ENCODE measurements around the gene NCKAP5L.
"Not testable (repeated sequence)": the region's sequence is repeated elsewhere in the genome, so short reads cannot be mapped to it uniquely, and the experiment has no call there.

The NCKAP5L gene

DNA sequence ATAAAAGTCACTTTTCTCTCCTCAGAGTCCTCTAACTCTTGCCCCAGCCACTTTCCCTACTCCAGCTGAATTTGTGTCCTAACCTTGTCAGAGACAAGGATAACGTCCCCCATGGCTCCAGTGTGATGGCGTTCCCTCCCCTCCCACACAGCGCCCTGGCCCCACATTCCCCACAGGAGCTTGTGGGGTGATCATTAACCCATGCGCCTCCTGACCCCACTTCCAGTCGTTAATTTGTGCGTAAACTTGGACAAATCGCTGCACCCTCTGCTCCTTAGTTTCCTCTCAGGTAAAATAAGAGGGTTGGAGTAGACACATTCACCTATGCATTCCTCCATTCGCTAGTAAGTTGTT lies 37.5 kb upstream of the NCKAP5L start:
- DNase-seq = no peak

DNA sequence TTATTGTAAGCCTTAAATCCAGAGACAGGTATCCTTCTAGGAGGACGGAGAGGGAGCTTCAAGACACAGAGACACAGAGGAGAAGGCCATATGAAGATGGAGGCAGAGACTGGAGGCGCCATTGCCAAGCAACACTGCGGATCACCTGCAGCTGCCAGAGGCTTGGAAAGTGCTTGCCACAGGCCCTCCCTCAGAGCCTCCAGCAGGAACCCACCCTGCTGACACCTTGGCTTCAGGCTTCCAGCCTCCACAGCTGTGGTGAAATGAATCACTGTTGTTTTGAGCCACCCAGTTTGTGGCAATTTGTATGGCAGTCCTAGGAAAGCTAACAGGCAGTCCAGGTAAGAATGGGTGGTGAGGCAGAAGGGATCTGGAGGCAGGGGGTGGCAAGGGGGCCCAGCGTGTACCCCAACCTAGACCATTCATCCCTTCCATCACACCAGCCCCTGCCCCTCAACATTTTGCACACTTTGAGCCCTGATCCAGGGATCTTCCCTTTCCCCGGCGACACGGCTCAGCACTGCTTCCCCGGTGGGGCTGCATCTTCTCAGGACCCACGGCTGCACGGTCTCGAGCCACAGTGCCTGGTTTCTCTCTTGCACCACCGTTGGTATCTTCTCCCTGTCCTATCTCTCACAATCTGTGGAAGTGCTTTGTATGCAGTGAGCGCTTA lies 37.0 kb upstream of the NCKAP5L start:
- DNase-seq = no peak

DNA sequence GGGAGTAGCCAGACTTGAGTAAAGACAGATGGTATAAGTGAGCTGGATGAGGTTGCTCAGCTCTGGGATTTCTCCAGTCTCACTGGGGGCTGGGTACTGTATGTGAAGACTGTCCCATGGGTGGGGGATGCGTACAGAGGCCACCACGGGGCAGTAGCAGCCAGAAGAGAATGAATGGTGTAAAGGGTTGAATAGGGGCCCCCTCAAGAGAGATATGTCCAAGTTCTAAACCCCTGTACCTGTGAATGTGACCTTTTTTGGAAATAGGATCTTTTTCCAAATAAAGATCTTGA lies 36.5 kb upstream of the NCKAP5L start:
- no peak for DNase-seq

DNA sequence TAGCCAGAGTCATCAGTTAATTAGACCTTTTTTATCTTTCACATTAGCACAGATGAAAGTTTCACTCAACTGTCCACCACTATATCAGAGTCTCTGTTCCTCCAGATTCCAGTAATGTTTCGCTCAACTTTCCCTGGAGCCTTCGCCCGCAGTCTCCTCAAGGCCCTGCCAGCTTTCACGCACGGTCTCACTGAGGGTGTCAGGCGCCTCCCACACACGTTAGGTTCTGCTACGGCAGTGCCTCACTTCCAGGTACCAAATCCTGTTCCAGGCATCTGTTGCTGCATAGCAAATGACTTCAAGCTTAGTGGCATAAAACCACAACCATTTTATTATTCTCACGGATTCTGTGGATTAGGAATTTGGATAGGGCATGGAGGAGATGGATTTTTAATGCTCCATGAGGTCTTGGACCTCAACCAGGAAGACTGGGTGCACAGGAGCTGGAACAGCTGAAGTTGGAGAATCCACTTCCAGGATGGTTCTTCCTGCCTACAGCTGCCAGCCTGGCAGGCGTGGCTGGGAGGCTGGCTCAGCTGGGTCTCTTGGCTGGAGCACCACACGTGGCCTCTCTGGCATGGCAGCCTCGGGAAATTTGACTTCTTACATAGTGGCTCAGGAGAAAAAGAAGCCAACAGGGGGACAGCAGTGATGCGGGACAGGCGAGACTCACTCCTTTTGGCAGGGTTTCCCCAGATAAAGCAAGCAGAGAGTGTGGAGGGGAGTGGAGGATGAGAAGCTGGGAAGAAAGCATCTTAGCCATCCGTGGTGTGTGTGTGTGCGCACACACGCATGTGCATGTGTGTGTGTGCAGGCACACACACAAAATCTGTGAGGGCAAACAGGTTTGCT lies 36.0 kb upstream of the NCKAP5L start:
- no peak for DNase-seq

DNA sequence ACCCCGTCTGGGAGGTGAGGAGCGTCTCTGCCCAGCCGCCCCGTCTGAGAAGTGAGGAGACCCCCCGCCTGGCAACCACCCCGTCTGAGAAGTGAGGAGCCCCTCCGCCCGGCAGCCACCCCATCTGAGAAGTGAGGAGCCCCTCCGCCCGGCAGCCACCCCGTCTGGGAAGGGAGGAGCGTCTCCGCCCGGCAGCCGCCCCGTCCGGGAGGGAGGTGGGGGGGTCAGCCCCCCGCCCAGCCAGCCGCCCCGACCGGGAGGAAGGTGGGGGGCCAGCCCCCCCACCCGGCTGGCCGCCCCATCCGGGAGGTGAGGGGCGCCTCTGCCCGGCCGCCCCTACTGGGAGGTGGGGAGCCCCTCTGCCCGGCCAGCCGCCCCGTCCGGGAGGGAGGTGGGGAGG lies 32.7 kb upstream of the NCKAP5L start:
- DNase-seq = not testable (repeated sequence)

DNA sequence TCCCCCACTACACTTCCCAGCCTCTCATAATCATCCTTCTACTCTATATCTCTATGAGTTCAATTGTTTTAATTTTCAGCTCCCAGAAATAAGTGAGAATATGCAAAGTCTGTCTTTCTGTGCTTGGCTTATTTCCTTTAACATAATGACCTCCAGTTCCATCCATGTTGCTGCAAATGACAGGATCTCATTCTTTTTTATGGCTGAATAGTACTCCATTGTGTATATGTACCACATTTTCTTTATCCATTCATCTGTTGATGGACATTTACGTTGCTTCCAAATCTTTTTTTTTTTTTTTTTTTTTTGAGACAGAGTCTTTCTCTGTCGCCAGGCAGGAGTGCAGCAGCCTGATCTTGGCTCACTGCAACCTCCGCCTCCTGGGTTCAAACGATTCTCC lies 27.7 kb upstream of the NCKAP5L start:
- not testable (repeated sequence) for DNase-seq

DNA sequence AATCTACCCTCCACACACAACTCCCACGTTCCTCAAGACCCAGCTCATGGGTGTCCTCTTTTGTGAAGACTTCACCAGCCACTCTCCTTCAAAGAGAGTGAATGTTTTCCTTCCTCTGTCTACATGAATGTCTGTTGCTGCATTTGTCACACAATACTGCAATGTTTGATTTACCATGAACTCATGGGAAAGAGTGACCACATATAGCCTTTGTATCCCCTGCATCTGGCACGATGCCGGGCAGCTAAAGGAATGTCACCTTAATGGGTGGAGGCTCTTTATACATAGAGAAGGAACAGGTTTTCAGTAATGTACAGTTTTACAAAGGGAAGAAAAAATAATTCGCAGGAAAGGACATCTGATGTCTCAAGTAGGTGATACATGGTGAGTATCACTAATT lies 26.8 kb upstream of the NCKAP5L start:
- DNase-seq = no peak

DNA sequence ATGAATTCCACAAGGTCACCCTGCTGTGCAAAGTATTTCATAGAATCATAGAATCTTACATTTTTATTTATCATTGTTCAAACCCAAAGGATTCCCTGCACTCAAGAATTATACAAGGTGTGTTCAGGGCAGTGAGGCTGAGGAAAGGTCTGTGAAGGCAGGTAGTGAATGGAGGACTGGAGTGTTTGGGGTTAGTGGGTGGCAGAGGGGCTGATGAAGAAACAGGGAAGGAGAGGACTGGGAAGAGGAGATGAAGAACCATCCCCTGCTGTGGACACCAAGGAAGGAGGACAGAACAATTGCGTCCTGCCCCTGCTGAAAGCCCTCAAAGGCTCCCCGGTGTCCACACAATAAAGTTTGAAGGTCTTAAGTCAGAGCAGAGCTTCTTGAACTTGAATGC lies 25.5 kb upstream of the NCKAP5L start:
- DNase-seq = no peak

DNA sequence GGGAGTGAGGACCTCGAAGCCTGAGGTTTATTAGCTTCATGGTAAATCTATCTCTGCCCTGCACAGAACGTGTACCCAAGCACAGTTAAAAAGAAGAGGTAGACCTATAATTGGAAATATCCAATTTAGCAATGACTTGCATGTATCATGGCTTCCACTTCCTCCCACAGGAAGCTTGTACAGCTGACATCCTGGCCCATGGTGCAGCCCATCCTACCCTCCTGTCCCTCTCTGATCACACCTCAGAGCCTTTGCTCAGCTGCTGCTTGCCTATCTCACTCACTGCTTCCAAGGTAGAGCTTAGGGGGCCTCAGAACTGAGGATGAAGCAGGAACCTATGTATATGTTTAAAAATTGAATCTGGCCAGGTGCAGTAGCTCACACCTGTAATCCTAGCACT lies 18.9 kb upstream of the NCKAP5L start:
- no peak for DNase-seq

DNA sequence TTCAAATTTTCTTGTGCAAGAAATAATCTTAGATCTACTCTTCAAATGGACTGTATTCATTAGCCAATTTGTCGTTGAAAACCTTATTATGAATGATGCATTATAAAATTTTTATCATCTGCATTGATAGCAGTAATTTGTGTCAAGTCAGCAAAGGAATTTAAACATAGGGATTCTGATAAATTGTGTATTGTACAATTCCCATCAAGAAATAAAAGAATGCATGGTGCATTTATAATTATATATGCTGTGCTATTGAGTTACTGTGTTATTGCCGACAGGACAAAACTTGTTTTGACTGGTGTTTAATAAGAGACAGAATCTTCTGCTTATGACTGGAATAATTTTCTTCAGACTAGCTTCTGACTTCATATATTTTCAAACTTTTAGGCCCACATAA lies 17.8 kb upstream of the NCKAP5L start:
- DNase-seq = no peak

DNA sequence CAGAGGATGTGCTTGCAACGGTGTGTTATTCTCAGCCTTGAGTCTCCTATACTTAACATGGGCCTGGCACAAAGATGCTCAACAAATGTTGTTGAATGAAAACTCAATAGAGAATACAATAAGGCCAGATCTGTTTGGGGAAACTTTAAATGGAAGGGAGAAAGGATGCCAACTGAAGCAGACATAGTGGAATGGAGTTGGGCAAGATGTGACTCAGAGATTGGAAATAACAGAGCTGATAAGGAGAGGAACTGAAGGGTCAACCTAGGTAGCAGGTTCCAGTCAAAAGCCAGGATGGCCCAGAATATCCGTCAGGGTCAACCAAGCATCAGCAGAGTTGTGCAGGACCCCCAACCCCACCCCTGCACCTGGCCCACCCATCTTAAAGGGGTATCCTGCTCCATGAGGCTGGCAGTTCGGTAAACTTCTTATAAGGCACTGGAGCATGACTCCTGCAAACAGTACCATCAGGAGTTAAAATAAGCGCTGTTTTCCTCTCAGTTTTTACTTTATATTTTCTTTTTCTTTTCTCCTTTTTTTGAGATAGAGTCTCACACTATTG lies 15.7 kb upstream of the NCKAP5L start:
- no peak for DNase-seq

DNA sequence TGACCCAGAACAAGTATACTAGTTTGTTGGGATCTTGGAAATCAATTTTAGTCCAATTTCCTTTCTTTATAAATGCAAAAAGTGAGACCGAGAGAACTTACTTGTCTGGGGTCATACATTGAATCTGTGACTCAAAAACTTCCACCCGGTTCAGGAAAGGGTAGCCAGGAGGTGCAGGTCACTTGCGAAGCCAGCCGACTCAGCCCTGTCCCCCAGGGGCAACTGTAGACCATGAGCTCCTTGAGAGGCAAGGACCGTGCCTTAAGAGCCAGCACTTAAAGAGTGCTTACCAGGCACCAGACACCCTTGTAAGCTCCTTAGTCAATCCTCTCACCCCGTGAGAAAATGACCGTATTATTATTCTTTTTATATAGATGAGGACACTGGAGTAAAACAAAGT lies 15.2 kb upstream of the NCKAP5L start:
- no peak for DNase-seq

DNA sequence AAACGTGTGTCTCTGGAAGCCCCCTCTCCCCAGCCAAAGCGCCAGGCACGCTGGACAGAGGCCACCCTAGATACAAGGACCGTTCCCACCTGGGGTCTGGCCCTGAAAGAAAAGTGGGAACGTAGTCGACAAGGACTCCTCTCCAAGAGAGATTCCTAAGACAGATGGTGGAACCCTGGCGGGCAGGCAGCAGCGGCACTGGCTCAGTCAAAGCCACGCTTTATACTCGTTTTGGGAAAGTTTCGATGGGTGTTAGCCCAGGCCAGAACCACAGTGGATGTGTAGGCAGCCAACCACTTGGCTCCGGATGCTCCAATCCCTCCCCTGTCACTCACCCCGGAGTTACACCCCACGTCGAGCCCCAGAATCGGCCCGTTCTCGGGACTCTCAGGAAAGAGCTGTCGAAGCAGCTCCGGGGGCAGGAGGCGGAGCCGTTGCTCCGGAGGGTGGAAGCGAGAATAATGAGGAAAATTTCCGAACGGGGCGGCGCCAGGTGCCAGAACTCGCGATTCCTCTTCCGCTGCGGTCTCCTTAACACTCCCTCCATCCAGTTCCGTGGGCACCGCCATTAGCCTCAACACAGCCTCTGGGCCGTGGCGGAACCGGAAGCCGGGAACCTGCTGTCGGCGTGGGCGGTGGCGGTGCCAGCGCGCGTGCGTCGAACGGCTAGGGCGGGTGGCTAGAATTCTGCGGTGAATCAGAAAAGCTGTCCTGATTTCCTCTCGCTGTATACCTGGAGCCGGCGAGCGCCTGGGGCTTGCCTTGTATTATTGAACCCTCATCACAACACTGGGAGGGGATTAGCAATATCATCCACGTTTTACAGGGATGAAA lies 14.5 kb upstream of the NCKAP5L start, which contains the start of gene BCDIN3D:
BCDIN3D (minus strand) TSS at position 588 of the 834 bp plus-strand sequence; CDS start at position 569, 19 bp downstream.
- DNase-seq = peak; percentile 92

DNA sequence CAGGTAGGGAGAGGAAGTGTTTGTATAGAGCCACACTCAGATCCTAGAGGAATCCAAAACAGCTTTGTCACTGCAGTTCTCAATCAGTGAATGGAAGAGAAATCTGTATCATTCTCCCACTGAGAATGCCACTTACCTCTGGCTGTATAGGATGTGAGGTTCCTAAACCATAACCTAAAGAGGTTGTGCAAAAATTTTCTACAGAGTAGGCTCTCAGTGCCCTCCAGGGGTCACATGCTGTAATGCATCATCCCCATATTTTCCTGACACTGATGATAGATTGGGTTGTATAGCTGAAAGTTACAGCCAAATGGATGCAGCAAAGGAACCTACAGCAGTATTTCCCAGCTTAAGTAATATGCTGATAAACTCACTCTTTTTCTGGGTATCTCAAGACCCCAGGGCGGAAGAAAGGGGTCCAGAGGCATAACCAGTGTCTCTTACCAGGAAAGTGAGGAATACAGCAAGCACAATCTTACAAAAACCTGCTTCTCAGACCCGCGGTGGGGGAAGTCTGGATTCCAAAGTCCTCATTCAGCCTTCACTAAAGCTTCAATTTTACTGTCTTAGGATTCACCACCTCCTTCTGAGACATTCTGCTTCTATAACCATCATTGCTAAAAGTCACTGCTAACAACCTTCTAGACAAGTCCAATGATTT lies 10.9 kb upstream of the NCKAP5L start:
- peak; percentile 33 for DNase-seq

DNA sequence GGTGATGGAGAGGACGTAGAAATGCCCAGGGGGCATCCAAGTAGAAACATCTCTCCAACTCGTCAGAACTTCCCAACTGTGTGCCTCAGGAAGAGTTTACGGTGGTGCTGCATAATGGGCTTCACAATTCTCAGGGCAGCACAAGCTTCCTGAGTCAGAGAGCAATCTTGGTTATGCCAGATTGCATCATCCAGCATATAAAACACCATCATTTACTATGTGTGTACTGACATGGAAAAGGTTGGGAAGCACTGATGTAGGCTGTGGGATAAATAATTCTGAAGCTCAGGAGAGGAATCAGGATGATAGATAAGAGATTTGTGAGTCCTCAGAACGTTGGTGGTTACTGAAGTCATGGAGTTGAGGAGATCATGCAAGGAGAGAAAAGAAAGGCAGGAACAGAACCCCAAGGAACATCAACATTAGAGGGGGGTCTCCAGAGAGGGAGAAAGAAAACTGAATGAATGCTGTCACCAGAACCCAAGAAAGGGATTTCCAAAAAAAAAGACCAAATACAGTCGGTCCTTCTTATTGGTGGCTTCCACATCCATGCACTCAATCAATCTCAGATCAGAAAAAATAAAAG lies 4.7 kb upstream of the NCKAP5L start:
- no peak for DNase-seq

DNA sequence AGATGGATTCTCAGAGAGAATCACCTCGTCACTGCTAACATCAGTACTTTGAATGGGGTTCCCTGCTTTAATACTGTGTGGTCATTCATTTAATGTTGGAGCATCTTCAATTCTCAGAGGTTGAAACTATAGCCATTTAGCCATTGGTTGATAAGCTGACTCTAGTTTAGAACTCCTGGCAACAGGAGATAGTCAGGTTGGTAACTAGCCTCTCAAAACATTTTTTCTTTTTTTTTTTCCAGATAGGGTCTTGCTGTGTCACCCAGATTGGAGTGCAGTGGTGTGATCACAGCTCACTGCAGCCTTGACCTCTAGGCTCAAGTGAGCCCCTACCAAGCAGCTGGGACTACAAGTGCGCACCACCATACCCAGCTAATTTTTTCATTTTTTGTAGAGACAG lies 3.5 kb upstream of the NCKAP5L start:
- no peak for DNase-seq

DNA sequence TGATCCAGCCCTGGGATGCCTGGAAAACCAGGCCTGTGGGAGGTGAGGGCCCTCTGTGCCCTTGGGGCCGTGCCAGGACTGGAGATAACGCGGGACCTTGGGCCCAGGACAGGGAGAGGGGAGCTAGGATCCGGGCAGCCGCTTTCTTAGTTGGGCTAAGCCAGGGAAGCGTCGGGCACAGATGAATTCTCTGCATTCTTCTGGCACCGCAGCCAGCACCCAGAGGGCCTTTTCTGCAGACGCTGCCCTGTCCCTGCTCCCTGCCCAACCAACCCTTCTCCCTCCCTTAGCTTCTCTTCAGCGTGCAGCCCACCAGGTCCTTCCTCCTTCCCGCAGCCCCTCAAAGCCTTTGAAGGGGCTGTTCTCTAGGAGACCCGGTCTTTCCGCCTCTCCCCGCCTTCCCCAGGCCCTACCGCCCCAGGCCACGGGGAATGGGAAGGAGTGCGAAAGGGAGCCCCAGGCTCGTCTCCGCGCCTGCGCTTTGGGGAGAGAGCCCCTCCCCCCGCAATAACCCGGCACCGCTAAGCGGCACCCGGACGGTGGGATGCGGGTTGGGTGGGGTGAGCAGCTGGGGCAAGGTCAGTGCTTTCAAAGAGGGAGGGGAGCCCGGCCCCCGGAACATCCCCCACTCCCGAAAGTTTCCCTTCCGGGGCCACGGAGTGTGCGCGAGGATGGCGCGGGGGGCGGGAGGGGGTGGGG lies 663 bp downstream of the NCKAP5L start:
- DNase-seq = peak; percentile 59

DNA sequence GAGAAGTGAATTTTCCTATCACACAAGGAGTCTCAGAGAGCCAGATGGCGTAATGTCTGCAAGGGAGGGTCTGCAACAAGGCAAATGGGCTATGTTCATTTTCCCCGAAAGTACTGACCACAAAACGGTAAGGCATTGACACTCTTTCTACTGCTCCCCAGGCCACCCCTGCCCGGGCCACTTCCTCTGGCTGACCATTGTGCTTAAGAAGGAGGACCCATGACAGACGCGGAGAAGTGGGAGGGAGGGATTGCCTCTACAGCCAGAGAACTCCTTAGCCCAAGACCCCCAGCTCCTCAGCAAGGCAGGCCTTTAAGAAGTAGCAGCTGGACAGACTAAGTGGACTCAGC lies 1.2 kb downstream of the NCKAP5L start:
- no peak for DNase-seq

DNA sequence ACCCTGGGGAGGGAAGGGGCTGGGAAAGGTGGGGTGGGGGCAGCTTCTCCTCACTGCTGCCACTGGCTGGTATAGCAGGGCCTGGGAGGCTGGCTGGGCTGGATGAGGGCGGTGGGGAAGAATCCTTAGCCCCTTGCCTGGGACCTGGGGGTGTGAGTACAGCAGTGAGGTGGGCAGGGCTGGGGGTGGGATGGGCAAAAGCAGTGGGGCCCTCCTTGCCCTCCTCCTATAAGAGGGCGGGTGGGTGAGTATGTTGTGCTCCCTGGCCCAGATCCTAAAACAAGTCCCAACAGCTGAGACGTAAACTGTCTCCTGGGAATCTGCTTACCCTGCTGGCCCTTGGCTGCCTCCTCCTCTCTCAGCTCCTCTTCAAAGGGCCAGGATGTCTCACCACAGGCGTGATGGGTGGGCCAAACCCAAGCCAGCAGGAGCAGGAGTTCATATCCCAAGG lies 2.2 kb downstream of the NCKAP5L start:
- DNase-seq = no peak

DNA sequence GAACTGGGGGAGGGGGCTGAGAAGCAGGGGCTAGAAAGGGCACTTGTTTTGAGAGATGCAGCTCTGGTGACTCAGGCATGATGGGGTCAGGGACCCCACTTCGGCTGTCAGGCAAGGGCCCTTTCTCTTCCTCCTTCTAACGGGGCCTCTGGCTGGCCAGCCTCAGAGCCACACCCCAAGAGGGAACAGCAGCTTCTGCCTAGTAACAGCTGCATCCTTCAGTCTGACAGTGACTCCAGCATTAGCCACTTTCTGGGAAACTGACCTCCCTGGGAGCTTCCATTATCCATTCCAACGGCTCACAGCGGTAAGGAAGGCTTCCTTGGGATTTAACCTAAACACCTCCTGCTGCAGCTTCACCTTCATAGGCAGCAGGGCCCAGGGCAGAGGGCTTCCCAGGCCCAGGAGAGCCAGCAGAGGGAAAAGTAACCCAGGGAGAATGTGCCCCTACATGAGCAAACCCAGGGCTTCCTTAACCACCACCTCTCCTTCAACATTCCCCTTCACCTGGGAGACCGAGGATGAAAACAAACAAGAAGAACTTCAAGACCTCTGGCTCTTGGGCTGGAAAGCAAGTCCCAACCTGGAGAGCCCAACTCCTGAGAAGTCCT lies 2.7 kb downstream of the NCKAP5L start:
- DNase-seq = no peak

DNA sequence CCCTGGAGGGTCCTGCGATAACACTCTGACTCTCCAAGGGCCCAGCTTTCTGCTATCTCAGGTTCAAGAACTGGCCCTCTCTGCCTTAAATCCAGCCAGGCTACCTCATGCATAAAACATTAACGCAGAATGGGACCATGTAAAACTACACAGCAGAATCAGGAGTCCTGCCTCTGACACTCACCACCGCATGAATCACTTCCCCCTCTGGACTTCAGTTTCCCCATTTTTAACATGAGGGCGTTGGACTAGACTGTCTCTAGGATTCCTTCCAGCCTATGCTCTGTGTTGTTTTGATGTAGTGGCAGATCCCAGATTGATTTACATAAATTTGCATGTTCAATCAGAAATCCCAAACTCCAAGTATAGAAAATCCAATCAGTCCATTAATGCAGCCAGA lies 3.3 kb downstream of the NCKAP5L start:
- DNase-seq = no peak

Data from activated T-cell treated with anti-CD3 and anti-CD28 coated beads, Interleukin-2, amount 50 U/mL, for 1 hour (primary cell).